ENCODE data around the gene IL12RB2.

- TF ChIP-seq CUX1 (IDR thresholded peaks at IDR 0.05; ENCODE audit: insufficient replicate concordance, low read depth, low read length) (no peak), NR2C2 (IDR thresholded peaks at IDR 0.05; ENCODE audit: borderline replicate concordance, control insufficient read depth, insufficient read length, low read depth) (no peak), RCOR1 (conservative IDR thresholded peaks at IDR 0.05; ENCODE audit: low read depth, low read length) (0 out of 2 replicates have a peak, but pooled peaks have one; percentile 49), CTCF (IDR thresholded peaks at IDR 0.05 in 2 of 3, conservative IDR thresholded peaks at IDR 0.05 in 1 of 3; ENCODE audit: control insufficient read depth in 2 of 3, extremely low read depth in 1 of 3, insufficient read depth in 1 of 3, low read depth in 3 of 3, low read length in 3 of 3) (no peak), ZNF274 (IDR thresholded peaks at IDR 0.05; ENCODE audit: insufficient read depth, insufficient read length) (no peak), EZH2 (IDR thresholded peaks at IDR 0.05; ENCODE audit: borderline replicate concordance, control insufficient read depth, low read depth, low read length) (no peak), RFX5 (IDR thresholded peaks at IDR 0.05; ENCODE audit: low read depth, low read length) (no peak), POLR2AphosphoS5 (IDR thresholded peaks at IDR 0.05; ENCODE audit: low read length) (peak; percentile 59), CHD1 (IDR thresholded peaks at IDR 0.05; ENCODE audit: low read depth, low read length) (no peak), JUNB (IDR thresholded peaks at IDR 0.05) (no peak; the same call in 1 of the 2 replicates), ZBTB4 (CRISPR knock-in tag; IDR thresholded peaks at IDR 0.05) (no peak)
Observed at GRCh38 chr1:67338642-67339041, 31.0 kb downstream of the IL12RB2 start.
